ENCODE data around the gene CDH13.

Gene CDH13

GRCh38 chr16:83271123-83271522 is 644.4 kb downstream of the CDH13 start:
- TF ChIP-seq CTCF (IDR thresholded peaks at IDR 0.05; ENCODE audit: low read depth, low read length): no peak
- H3K4me3 ChIP-seq (ENCODE audit: low read depth, low read length): no peak overlapping the region

- H3K4me3 ChIP-seq (ENCODE audit: low read depth, low read length): no peak overlapping the region
- TF ChIP-seq CTCF (IDR thresholded peaks at IDR 0.05; ENCODE audit: low read depth, low read length): no peak
Measured at GRCh38 chr16:83271970-83272575, 645.3 kb downstream of the CDH13 start.

- H3K4me3 ChIP-seq (ENCODE audit: low read depth, low read length): no peak overlapping the region
- TF ChIP-seq CTCF (IDR thresholded peaks at IDR 0.05; ENCODE audit: low read depth, low read length): no peak
Measured at GRCh38 chr16:83272843-83273242, 646.1 kb downstream of the CDH13 start.

- no peak for TF ChIP-seq CTCF (IDR thresholded peaks at IDR 0.05; ENCODE audit: low read depth, low read length)
- no peak overlapping the region for H3K4me3 ChIP-seq (ENCODE audit: low read depth, low read length)
Measured at GRCh38 chr16:83273504-83274173, 646.9 kb downstream of the CDH13 start.

GRCh38 chr16:83279251-83279650 is 652.5 kb downstream of the CDH13 start:
- no peak for TF ChIP-seq CTCF (IDR thresholded peaks at IDR 0.05; ENCODE audit: low read depth, low read length)
- no peak overlapping the region for H3K4me3 ChIP-seq (ENCODE audit: low read depth, low read length)

- TF ChIP-seq CTCF (IDR thresholded peaks at IDR 0.05; ENCODE audit: low read depth, low read length): no peak
- no peak overlapping the region for H3K4me3 ChIP-seq (ENCODE audit: low read depth, low read length)
Measured at GRCh38 chr16:83285921-83286320, 659.2 kb downstream of the CDH13 start.

GRCh38 chr16:83296505-83296904 is 669.7 kb downstream of the CDH13 start:
- H3K4me3 ChIP-seq (ENCODE audit: low read depth, low read length): no peak overlapping the region
- TF ChIP-seq CTCF (IDR thresholded peaks at IDR 0.05; ENCODE audit: low read depth, low read length): no peak
